ENCODE data around the gene FGFRL1. TPM values are rescaled to one million over a fixed set of nuclear protein-coding genes. Genes with fewer than 3 reads are reported as not detected.

FGFRL1 gene
- total RNA-seq (2012; rRNA removed), result 14.2 and 19.9 TPM in 2 replicates

- peak within 1 kb of the TSS; percentile 53 for H3K9ac ChIP-seq (ENCODE audit: low read depth, low read length)
- H3K4me2 ChIP-seq (ENCODE audit: low read length), result peak within 1 kb of the TSS; percentile 97
- peaks cover 24% of the 10 kb centered on the region for H3K27me3 ChIP-seq (ENCODE audit: control insufficient read depth, insufficient read depth, low read length)
- H3K4me1 ChIP-seq (ENCODE audit: control insufficient read depth, insufficient read depth, low read length), result peaks cover 21% of the 10 kb centered on the region
- peak within 1 kb of the TSS; percentile 74 for H3K4me3 ChIP-seq (ENCODE audit: low read length)
- no peaks in the 10 kb centered on the region for H3K9me3 ChIP-seq (replicated peaks; ENCODE audit: low read length)
- H3K36me3 ChIP-seq (ENCODE audit: insufficient read depth, low read length), result peaks cover 6% of the 10 kb centered on the region
Observed at GRCh38 chr4:1011022-1011665, at the start of gene FGFRL1. Gene FGFRL1 (plus strand): TSS chr4:1011626. CDS start chr4:1012486, 860 bp downstream.

GRCh38 chr4:962231-963208 is 48.9 kb upstream of the FGFRL1 start:
- no peak overlapping the region for H3K4me2 ChIP-seq (ENCODE audit: low read length)
- no peak overlapping the region for H3K9ac ChIP-seq (ENCODE audit: low read depth, low read length)
- H3K36me3 ChIP-seq (ENCODE audit: insufficient read depth, low read length), result peaks cover 50% of the 10 kb centered on the region
- no peaks in the 10 kb centered on the region for H3K4me1 ChIP-seq (ENCODE audit: control insufficient read depth, insufficient read depth, low read length)
- H3K9me3 ChIP-seq (replicated peaks; ENCODE audit: low read length), result no peaks in the 10 kb centered on the region
- H3K27me3 ChIP-seq (ENCODE audit: control insufficient read depth, insufficient read depth, low read length), result no peaks in the 10 kb centered on the region
- H3K4me3 ChIP-seq (ENCODE audit: low read length), result no peak overlapping the region

GRCh38 chr4:963276-964225 is 47.9 kb upstream of the FGFRL1 start:
- Histone ChIP-seq H3K27me3 (ENCODE audit: control insufficient read depth, insufficient read depth, low read length) (no peaks in the 10 kb centered on the region), H3K9ac (ENCODE audit: low read depth, low read length) (no peak overlapping the region), H3K4me1 (ENCODE audit: control insufficient read depth, insufficient read depth, low read length) (no peaks in the 10 kb centered on the region), H3K4me3 (ENCODE audit: low read length) (no peak overlapping the region), H3K4me2 (ENCODE audit: low read length) (no peak overlapping the region), H3K36me3 (ENCODE audit: insufficient read depth, low read length) (peaks cover 46% of the 10 kb centered on the region), H3K9me3 (replicated peaks; ENCODE audit: low read length) (no peaks in the 10 kb centered on the region)

GRCh38 chr4:964346-965025 is 46.9 kb upstream of the FGFRL1 start:
- Histone ChIP-seq H3K9me3 (replicated peaks; ENCODE audit: low read length) (no peaks in the 10 kb centered on the region), H3K27me3 (ENCODE audit: control insufficient read depth, insufficient read depth, low read length) (no peaks in the 10 kb centered on the region), H3K4me2 (ENCODE audit: low read length) (no peak overlapping the region), H3K36me3 (ENCODE audit: insufficient read depth, low read length) (peaks cover 42% of the 10 kb centered on the region), H3K4me3 (ENCODE audit: low read length) (no peak overlapping the region), H3K4me1 (ENCODE audit: control insufficient read depth, insufficient read depth, low read length) (no peaks in the 10 kb centered on the region), H3K9ac (ENCODE audit: low read depth, low read length) (no peak overlapping the region)

- Histone ChIP-seq H3K36me3 (ENCODE audit: insufficient read depth, low read length) (peaks cover 38% of the 10 kb centered on the region), H3K9me3 (replicated peaks; ENCODE audit: low read length) (no peaks in the 10 kb centered on the region), H3K4me2 (ENCODE audit: low read length) (no peak overlapping the region), H3K4me1 (ENCODE audit: control insufficient read depth, insufficient read depth, low read length) (no peaks in the 10 kb centered on the region), H3K27me3 (ENCODE audit: control insufficient read depth, insufficient read depth, low read length) (no peaks in the 10 kb centered on the region), H3K9ac (ENCODE audit: low read depth, low read length) (no peak overlapping the region), H3K4me3 (ENCODE audit: low read length) (no peak overlapping the region)
Observed at GRCh38 chr4:965048-965765, 46.2 kb upstream of the FGFRL1 start.

GRCh38 chr4:965766-966134 is 45.7 kb upstream of the FGFRL1 start:
- H3K27me3 ChIP-seq (ENCODE audit: control insufficient read depth, insufficient read depth, low read length), result no peaks in the 10 kb centered on the region
- no peak overlapping the region for H3K4me2 ChIP-seq (ENCODE audit: low read length)
- no peak overlapping the region for H3K9ac ChIP-seq (ENCODE audit: low read depth, low read length)
- no peaks in the 10 kb centered on the region for H3K4me1 ChIP-seq (ENCODE audit: control insufficient read depth, insufficient read depth, low read length)
- peaks cover 33% of the 10 kb centered on the region for H3K36me3 ChIP-seq (ENCODE audit: insufficient read depth, low read length)
- no peaks in the 10 kb centered on the region for H3K9me3 ChIP-seq (replicated peaks; ENCODE audit: low read length)
- no peak overlapping the region for H3K4me3 ChIP-seq (ENCODE audit: low read length)

- H3K27me3 ChIP-seq (ENCODE audit: control insufficient read depth, insufficient read depth, low read length), result no peaks in the 10 kb centered on the region
- H3K4me3 ChIP-seq (ENCODE audit: low read length), result no peak overlapping the region
- no peaks in the 10 kb centered on the region for H3K9me3 ChIP-seq (replicated peaks; ENCODE audit: low read length)
- no peak overlapping the region for H3K9ac ChIP-seq (ENCODE audit: low read depth, low read length)
- H3K36me3 ChIP-seq (ENCODE audit: insufficient read depth, low read length), result peaks cover 33% of the 10 kb centered on the region
- peaks cover 2% of the 10 kb centered on the region for H3K4me1 ChIP-seq (ENCODE audit: control insufficient read depth, insufficient read depth, low read length)
- no peak overlapping the region for H3K4me2 ChIP-seq (ENCODE audit: low read length)
Observed at GRCh38 chr4:966266-967112, 44.9 kb upstream of the FGFRL1 start.

- Histone ChIP-seq H3K4me3 (ENCODE audit: low read length) (no peak overlapping the region), H3K36me3 (ENCODE audit: insufficient read depth, low read length) (peaks cover 24% of the 10 kb centered on the region), H3K9ac (ENCODE audit: low read depth, low read length) (no peak overlapping the region), H3K9me3 (replicated peaks; ENCODE audit: low read length) (no peaks in the 10 kb centered on the region), H3K4me1 (ENCODE audit: control insufficient read depth, insufficient read depth, low read length) (peaks cover 11% of the 10 kb centered on the region), H3K27me3 (ENCODE audit: control insufficient read depth, insufficient read depth, low read length) (no peaks in the 10 kb centered on the region), H3K4me2 (ENCODE audit: low read length) (no peak overlapping the region)
Observed at GRCh38 chr4:967113-968104, 44.0 kb upstream of the FGFRL1 start.

- Histone ChIP-seq H3K9me3 (replicated peaks; ENCODE audit: low read length) (no peaks in the 10 kb centered on the region), H3K4me2 (ENCODE audit: low read length) (no peak overlapping the region), H3K9ac (ENCODE audit: low read depth, low read length) (no peak overlapping the region), H3K36me3 (ENCODE audit: insufficient read depth, low read length) (peaks cover 19% of the 10 kb centered on the region), H3K4me1 (ENCODE audit: control insufficient read depth, insufficient read depth, low read length) (peaks cover 13% of the 10 kb centered on the region), H3K27me3 (ENCODE audit: control insufficient read depth, insufficient read depth, low read length) (no peaks in the 10 kb centered on the region), H3K4me3 (ENCODE audit: low read length) (no peak overlapping the region)
Observed at GRCh38 chr4:968221-968620, 43.2 kb upstream of the FGFRL1 start.
